Smooth muscle cell of the pulmonary artery (primary cell): ENCODE measurements around the gene LTBP2. TPM values are rescaled to one million over a fixed set of nuclear protein-coding genes. Genes with fewer than 3 reads are reported as not detected.

Source experiments
- total RNA-seq: library from RNA; depleted of rRNA; stranded (reverse); fragments of >200 nt; gene quantifications from 2 replicates; pipeline ENCODE4 v1.2.3, GENCODE V29; 2014

The LTBP2 gene
- 517 and 605 TPM in 2 replicates for total RNA-seq

GRCh38 chr14:74611650-74612349 is at the start of gene LTBP2:
Gene LTBP2, minus strand, starts transcription at chr14:74612237. Its CDS starts 293 bp downstream, at chr14:74611944.

GRCh38 chr14:74493343-74494261 is 118.4 kb downstream of the LTBP2 start, which contains the start of gene ISCA2:
Gene ISCA2, plus strand, starts transcription at chr14:74493765. Its CDS starts 10 bp downstream, at chr14:74493775.

GRCh38 chr14:74492776-74493342 is 119.2 kb downstream of the LTBP2 start, which contains the start of gene NPC2:
Gene NPC2, minus strand, starts transcription at chr14:74493305. Its CDS starts 31 bp downstream, at chr14:74493274.

Other genes starting within 250 kb of the LTBP2 start
- under 0.01 TPM in 1 of 2 replicates, not detected in the other for gene SYNDIG1L, start 186.0 kb downstream of the LTBP2 start, total RNA-seq
- gene NPC2, start 118.9 kb downstream of the LTBP2 start, total RNA-seq = 288 and 325 TPM in 2 replicates
- gene ISCA2, start 118.5 kb downstream of the LTBP2 start, total RNA-seq = 7.3 and 10.0 TPM in 2 replicates
- 33.2 and 38.1 TPM in 2 replicates for gene AREL1, start 100.8 kb upstream of the LTBP2 start, total RNA-seq
- gene FCF1, start 100.9 kb upstream of the LTBP2 start, total RNA-seq = 43.4 and 45.9 TPM in 2 replicates
- gene YLPM1, start 151.1 kb upstream of the LTBP2 start, total RNA-seq = 41.1 and 45.9 TPM in 2 replicates